HG03565 (cell line): ENCODE results near the gene ZER1.
"Not testable (repeated sequence)": the region's sequence is repeated elsewhere in the genome, so short reads cannot be mapped to it uniquely, and the experiment has no call there.

Source experiments
- ATAC-seq: cut with Tn5 transposase; IDR thresholded peaks from one replicate; pipeline ENCODE4 v1.9.1; 2021; ENCODE audit warnings: mild to moderate bottlenecking, moderate library complexity; ENCODE audit not compliant: unreplicated experiment

ZER1 gene

DNA sequence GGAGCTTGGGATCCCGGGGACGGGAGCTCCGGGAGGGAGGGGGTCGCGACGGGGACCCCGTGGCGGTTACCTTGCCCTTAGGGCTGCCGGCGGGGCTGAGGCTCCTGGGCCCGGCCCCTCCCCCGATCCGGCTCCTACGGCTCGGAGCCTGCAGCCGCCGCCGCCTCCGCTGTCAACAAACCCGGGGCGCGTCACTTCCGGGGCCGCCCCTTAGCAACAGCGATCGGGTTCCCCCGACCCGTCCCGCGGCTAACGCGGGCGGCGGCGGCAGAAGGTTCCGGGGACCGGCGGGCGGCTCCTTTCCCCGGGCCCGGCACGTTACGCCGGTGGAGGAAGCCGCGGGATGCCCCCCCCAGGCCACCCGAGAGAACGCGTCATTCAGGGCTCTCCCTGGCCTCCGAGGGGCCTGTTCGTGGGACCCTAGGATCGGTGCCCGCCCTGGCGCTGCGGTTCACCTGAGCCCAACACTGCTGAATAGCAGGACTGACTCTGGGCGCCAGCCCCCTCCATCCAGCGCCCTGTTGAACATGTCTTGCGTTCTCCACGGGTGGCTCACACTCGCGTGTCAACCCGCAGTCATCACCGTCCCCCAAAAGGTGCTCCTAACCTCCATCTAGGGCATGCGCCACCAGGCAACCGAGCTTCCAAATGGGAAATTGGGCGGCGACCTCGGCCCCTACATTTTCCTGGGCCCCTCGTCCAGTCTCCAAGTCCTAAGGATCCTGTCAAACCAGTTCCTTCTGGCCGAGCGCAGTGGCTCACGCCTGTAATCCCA is at the start of gene ZER1:
ZER1 (minus strand) TSS at position 183 of the 775 bp plus-strand sequence. CDS start 16,362 bp downstream, outside the sequence.
- ATAC-seq = peak; percentile 83

- ATAC-seq = no peak
Observed at GRCh38 chr9:128820665-128821583, 49.2 kb upstream of the ZER1 start.

DNA sequence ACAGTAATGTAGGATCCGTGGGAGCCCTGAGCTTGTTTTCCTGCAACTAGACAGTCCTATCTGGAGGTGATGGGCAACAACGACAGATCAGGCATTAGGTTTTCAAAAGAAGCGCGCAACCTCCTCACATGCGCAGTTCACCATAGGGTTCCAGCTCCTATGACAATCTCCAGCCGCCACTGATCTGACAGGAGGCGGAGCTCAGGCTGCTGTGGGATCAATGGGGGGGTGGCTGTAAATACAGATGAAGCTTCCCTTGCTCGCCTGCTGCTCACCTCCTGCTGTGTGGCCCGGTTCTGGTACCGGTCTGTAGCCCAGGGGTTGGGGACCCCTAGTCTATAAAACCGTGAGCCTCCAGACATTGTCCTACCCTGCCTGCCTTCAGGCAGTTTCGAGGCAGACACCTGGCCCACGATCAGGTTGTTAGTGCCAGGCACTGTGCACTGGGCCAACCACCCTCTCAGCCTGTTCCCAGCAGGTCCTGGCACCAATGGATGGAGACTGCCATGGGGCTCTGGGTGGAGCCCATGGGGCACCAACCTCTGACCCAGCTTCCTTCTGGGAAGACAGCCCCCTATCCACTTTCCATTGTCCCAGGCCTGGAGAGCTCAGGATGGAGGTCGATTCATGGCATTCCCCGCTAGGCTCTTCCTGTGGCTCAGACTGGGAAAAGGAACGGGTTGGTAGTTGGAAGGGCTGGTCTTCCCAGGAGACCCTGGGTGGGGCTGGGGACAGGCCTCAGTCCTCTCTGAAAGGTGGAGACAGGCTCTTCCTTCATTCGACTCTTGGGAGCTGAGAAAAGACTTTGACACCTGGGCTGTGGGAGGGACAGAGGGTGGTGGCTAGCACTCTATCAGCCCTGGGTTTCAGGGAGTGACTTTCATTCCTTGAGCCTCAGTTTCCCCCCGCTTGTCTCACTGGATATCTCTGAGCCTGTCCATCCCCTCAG is 48.3 kb upstream of the ZER1 start:
- no peak for ATAC-seq

GRCh38 chr9:128818839-128819715 is 47.4 kb upstream of the ZER1 start:
- ATAC-seq = peak; percentile 19

DNA sequence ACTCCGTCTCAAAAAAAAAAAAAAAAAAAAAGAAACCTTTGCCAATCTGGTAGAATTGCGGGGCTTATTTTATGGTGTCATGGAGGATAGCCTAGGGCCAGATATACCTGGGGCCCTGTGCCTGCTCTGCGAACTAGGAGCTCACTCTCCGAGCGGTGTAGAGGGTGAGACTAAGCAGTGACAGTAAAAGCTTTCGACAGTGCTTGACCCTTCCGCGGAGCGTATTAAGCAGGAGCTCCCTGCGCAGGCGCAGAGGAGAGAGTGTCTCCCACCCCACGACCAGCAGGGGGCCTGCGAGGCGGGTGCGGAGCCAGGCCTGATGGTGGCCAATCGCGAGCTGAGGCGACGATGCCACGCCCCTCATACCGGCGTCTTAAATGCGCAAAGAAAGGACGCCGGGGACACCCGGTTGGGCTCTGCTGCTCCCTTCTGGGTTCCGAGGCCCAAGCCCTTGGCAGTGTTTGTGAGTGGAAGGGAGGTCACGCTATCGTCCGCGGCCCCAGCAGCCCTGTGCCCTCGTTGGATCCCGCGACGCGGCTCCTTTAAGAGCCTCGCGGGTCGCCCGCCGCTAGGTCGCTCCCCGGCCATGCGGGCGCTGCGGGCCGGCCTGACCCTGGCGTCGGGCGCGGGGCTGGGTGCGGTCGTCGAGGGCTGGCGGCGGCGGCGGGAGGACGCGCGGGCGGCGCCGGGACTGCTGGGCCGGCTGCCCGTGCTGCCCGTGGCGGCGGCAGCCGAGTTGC is 46.5 kb upstream of the ZER1 start, which contains the start of gene ENDOG:
ENDOG (plus strand) TSS at position 402 of the 740 bp plus-strand sequence; CDS start at position 587, 185 bp downstream.
- ATAC-seq = peak; percentile 81

DNA sequence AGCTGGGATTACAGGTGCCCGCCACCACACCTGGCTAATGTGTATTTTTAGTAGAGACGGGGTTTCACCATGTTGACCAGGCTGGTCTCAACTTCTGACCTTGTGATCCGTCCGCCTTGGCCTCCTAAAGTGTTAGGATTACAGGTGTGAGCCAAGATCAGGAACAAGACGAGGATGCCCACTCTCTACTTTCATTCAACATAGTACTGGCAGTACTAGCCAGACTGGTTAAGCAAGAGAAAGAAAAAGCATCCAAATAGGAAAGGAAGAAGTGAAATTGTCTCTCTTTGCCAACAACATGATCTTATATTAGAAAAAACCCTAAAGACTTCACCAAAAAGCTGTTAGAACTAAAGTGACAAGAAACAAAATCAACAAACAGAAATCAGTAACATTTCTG is 39.1 kb upstream of the ZER1 start:
- no peak for ATAC-seq

DNA sequence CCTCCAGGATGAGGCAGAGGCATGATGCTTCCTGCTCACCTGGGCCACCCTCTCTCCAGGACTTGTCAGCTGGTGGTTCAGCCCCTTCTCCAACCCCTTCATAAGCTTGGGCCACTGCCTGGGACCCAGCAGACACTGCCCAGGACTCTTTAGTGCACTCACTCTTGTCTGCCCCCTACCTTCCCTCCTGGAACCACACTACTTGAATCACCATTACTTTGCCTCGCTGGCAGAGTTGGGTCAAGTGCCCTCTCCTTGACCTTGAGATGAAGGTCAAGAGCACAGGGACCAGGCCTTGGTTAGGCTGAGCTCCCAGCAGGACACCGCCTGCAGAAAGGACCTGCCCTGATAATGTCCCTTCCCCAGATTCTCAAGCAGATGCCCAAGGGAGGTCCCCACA is 38.1 kb upstream of the ZER1 start:
- no peak for ATAC-seq

DNA sequence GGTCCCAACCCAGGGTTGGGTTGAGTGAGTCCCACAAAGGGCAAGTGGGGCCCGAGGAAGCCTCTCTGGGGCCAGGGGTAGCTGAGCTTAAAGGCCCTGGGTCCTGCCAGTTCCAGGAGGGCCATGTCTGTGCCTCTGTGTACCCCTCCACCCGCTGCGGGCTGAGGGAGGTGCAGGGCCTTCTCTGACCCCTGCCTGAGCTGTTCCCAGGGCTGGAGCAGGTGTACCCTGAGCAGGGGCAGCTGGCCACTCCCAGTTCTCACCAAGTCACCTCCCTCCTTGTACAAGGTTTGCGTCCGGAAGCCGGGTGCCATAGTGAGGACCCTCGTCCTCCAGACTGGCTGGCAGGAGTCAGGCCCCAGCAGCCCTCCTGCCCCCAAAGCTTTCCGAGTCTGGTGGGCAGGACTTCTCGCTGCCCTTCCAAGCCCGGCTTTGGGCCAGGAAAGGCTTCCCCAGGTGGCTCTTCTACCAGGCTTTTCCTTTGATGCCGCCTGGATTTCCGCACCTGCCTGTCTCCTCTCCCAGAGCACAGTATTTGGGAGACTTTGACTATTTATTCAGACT is 37.4 kb upstream of the ZER1 start:
- no peak for ATAC-seq

DNA sequence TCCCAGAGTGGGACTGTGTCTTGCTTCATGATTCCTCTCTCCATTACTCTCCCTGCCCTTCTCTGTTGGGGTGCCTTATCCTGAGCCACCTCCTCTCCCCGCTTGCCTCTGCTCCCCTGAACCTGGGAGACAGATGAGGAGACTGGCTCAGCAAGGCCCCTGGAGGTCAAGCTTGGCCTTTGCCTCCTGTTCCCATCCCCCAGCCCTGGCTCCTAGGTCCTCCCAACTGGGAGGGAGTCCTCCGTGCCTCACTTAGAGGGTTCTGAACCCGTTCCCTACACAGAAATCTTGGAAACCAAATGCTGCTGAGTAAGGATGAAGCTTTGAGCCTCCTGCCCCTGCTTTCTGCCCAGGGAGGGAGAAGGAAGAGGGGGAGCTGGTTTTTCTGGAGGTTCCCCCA is 36.8 kb upstream of the ZER1 start:
- no peak for ATAC-seq

- no peak for ATAC-seq
Observed at GRCh38 chr9:128807827-128808226, 36.1 kb upstream of the ZER1 start.

DNA sequence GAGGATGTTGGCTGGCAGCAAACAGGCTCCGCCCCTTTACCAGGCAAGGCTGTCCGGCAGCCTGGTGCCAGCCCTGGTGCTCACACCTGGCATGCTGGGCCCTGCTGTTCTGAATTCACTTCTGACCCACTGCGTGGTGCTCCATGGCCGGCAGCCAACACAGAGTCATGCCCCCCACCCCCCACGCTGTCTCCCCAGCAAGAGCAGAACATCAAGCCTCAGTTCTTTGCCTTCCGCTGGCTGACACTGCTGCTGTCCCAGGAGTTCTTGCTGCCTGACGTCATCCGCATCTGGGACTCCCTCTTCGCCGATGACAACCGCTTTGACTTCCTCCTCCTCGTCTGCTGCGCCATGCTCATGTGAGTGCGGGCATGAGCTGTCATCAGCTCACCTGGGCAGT is 33.9 kb upstream of the ZER1 start:
- ATAC-seq = no peak

- ATAC-seq = no peak
Observed at GRCh38 chr9:128802482-128802881, 30.8 kb upstream of the ZER1 start.

GRCh38 chr9:128800061-128800460 is 28.3 kb upstream of the ZER1 start:
- no peak for ATAC-seq

DNA sequence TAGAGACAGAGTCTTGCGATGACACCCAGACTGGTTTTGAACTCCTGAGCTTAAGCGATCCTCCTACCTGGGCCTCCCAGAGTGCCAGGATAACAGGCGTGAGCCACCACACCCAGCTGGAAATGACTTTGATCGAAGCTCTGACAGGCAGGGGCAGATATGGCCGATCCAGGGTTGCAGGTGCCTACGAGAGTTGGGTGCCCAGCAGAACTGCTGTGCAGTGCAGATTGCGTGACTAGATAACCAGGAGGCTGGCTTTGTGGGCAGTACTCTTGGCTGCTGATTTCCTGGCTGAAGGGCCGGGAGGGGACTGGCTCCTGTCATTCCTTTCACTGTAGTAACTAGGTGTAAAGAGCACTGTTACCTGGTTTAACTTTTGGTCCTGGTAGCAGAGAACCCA is 27.2 kb upstream of the ZER1 start:
- no peak for ATAC-seq

DNA sequence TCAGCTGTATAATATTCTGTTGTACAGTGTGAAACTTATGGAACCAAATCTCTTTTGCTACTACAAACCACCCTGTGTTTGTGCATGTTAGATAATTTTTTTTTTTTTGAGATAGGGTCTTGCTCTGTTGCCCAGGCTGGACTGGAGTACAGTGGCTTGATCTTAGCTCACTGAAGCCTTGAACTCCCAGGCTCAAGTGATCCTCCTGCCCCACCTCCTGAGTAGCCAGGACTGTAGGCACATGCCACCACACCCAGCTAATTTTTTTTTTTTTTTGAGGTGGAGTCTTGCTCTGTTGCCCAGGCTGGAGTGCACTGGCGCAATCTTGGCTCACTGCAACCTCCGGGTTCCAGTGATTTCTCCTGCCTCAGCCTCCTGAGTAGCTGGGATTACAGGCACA is 23.2 kb upstream of the ZER1 start:
- not testable (repeated sequence) for ATAC-seq

- ATAC-seq = no peak
Observed at GRCh38 chr9:128792978-128793686, 21.4 kb upstream of the ZER1 start.

- no peak for ATAC-seq
Observed at GRCh38 chr9:128792134-128792533, 20.4 kb upstream of the ZER1 start.

DNA sequence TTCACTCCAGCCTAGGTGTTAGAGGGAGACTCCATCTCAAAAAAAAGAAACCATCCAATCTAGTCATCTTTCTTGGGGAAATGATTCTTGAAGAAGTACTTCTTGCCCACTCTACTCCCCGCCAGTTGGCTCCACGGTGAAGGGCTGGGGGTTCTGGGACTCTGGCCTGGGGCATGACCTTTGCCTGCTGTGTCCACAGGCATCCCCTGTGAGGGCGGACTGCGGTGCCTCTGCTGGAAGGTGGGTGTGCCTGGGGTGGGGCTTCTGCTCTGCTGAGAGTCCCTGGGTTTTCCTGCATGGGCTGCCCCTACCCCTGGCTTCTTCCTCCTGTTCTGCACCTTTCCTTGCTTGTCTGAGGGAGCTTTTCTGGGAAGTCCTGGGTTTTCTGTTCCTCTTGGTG is 18.8 kb upstream of the ZER1 start:
- no peak for ATAC-seq
